B cell (primary cell): ENCODE measurements around the gene ADAMTS10. TPM values are rescaled to one million over a fixed set of nuclear protein-coding genes. Genes with fewer than 3 reads are reported as not detected.

Source experiments
- ATAC-seq: fragments of 200-7000 bp; cut with Tn5 transposase; one replicate; pipeline ENCODE4 v1.10.0; 2021; ENCODE audit warnings: low read depth, mild to moderate bottlenecking, moderate number of reproducible peaks, moderate library complexity
- CTCF ChIA-PET: fragments of 350-600 bp; sonication (Branson Sonifier 250); formaldehyde crosslinking; loops from one replicate; lab custom pipeline; 2021; ENCODE audit warnings: antibody characterized with exemption, inconsistent platforms; lab: Charles Lee
- POLR2A ChIA-PET: fragments of 350-600 bp; sonication (Branson Sonifier 250); formaldehyde crosslinking; loops from one replicate; lab custom pipeline; 2021; ENCODE audit warnings: antibody characterized with exemption; lab: Charles Lee
- DNase-seq: peaks from one replicate; pipeline ENCODE4 v3.0.0; 2013
- H2AFZ ChIP-seq: 2 replicates; pipeline ENCODE4 v1.6.1; 2012; ENCODE audit warnings: mild to moderate bottlenecking, low read depth, low read length; ENCODE audit not compliant: insufficient read depth, poor library complexity, severe bottlenecking
- H3K27ac ChIP-seq, 2 donors: 1 replicate in 1 of 2; 2 replicates in 1 of 2; pipeline ENCODE4 v1.5.1; 2012 to 2013; ENCODE audit warnings: low read length in 2 of 2, mild to moderate bottlenecking in 2 of 2, moderate library complexity in 1 of 2
- H3K27me3 ChIP-seq, 4 experiments: fragments of 200-600 bp in 1 of 4; sonication (generic) in 1 of 4; replicated peaks in 1 of 4; 1 replicate in 2 of 4; 2 replicates in 2 of 4; pipeline versions ENCODE4 v1.6.1 to v1.7.0; 2013 to 2016; ENCODE audit warnings: low read length in 3 of 4, mild to moderate bottlenecking in 2 of 4, mixed read lengths in 1 of 4, moderate library complexity in 1 of 4; ENCODE audit not compliant: insufficient read depth in 4 of 4, control insufficient read depth in 3 of 4; ENCODE audit errors: control extremely low read depth in 1 of 4
- H3K36me3 ChIP-seq, 2 experiments: replicated peaks in 1 of 2; 1 replicate in 1 of 2; 2 replicates in 1 of 2; pipeline versions ENCODE4 v1.6.1 to v1.7.1; 2013; ENCODE audit warnings: low read length in 1 of 2; ENCODE audit not compliant: insufficient read depth in 2 of 2, control insufficient read depth in 1 of 2; ENCODE audit errors: control extremely low read depth in 1 of 2, extremely low read depth in 1 of 2
- H3K4me1 ChIP-seq, 2 donors: fragments of 200-600 bp in 1 of 2; sonication (generic) in 1 of 2; 1 replicate in 1 of 2; 2 replicates in 1 of 2; pipeline versions ENCODE4 v1.5.1 to v1.6.1; 2013 to 2017; ENCODE audit warnings: low read length in 2 of 2; ENCODE audit not compliant: control insufficient read depth in 2 of 2, insufficient read depth in 2 of 2
- H3K4me2 ChIP-seq: replicated peaks from 2 replicates; pipeline ENCODE3; 2012; ENCODE audit warnings: mild to moderate bottlenecking, low read depth, low read length; ENCODE audit not compliant: poor library complexity, severe bottlenecking
- H3K4me3 ChIP-seq, 5 experiments: fragments of 200-600 bp in 1 of 5; sonication (generic) in 1 of 5; 1 replicate in 3 of 5; 2 replicates in 2 of 5; pipeline versions ENCODE4 v1.5.1 to v1.7.0; 2011 to 2016; ENCODE audit warnings: low read length in 4 of 5, mild to moderate bottlenecking in 4 of 5, low read depth in 2 of 5, control low read depth in 1 of 5, moderate library complexity in 1 of 5; ENCODE audit not compliant: insufficient read depth in 1 of 5; ENCODE audit errors: control extremely low read depth in 1 of 5, extremely low read depth in 1 of 5
- H3K79me2 ChIP-seq: fragments of 200-600 bp; sonication (generic); one replicate; pipeline ENCODE4 v1.6.0; 2016; ENCODE audit warnings: low read length; ENCODE audit not compliant: control insufficient read depth, insufficient read depth
- H3K9ac ChIP-seq: fragments of 200-600 bp; sonication (generic); 2 replicates; pipeline ENCODE4 v1.6.1; 2017; ENCODE audit warnings: mild to moderate bottlenecking, low read length, moderate library complexity
- H3K9me3 ChIP-seq, 3 donors: one replicate each; pipeline versions ENCODE4 v1.6.1 to v1.7.1; 2013; ENCODE audit warnings: low read length in 2 of 3; ENCODE audit not compliant: control insufficient read depth in 2 of 3, insufficient read depth in 1 of 3; ENCODE audit errors: control extremely low read depth in 1 of 3
- H4K20me1 ChIP-seq: 2 replicates; pipeline ENCODE4 v1.6.0; 2012; ENCODE audit warnings: mild to moderate bottlenecking, low read length; ENCODE audit not compliant: insufficient read depth, control insufficient read depth, poor library complexity, severe bottlenecking
- H3K27ac Mint-ChIP-seq: one replicate; pipeline ENCODE4 v1.8.0; 2021; ENCODE audit warnings: mixed read lengths
- H3K27me3 Mint-ChIP-seq: one replicate; pipeline ENCODE4 v1.8.0; 2021; ENCODE audit warnings: mixed read lengths
- H3K4me1 Mint-ChIP-seq: one replicate; pipeline ENCODE4 v1.8.0; 2021; ENCODE audit warnings: mixed read lengths
- H3K4me3 Mint-ChIP-seq: one replicate; pipeline ENCODE4 v1.8.0; 2021; ENCODE audit warnings: mixed read lengths
- H3K9me3 Mint-ChIP-seq: one replicate; pipeline ENCODE4 v1.8.0; 2022; ENCODE audit warnings: mixed read lengths; ENCODE audit not compliant: insufficient read depth
- CTCF ChIP-seq: fragments of 200-600 bp; IDR thresholded peaks from one replicate; pipeline ENCODE4 v1.8.0; 2022; ENCODE audit warnings: antibody characterized with exemption, mild to moderate bottlenecking
- EZH2 ChIP-seq: IDR thresholded peaks from 2 replicates; pipeline ENCODE4 v1.6.1; 2012; ENCODE audit warnings: borderline replicate concordance, low read depth, mild to moderate bottlenecking, moderate library complexity, low read length; ENCODE audit not compliant: insufficient read depth, poor library complexity, severe bottlenecking
- WGBS: methylation state at CpG from one replicate; pipeline ENCODE4 v1.1.5; 2013; ENCODE audit warnings: missing lambda C conversion rate; ENCODE audit not compliant: insufficient coverage; 5-methylcytosine and 5-hydroxymethylcytosine counted together
- intact Hi-C: fragments of 100-400 bp; cut with micrococcal nuclease; formaldehyde crosslinking; loops from one replicate; pipeline ENCODE4 v1.10.0; 2022
- polyA plus RNA-seq: library from polyadenylated mRNA; depleted of rRNA; stranded (reverse); fragments of >200 nt; gene quantifications from 2 replicates; pipeline ENCODE4 v1.2.3, GENCODE V29; 2012
- total RNA-seq, 2 donors: library from RNA; stranded (reverse); fragments of 120-200 nt in 1 of 2; gene quantifications; 1 replicate in 1 of 2; 2 replicates in 1 of 2; pipeline versions ENCODE4 v1.2.3 to v1.2.4, GENCODE V29; 2013 to 2022

The ADAMTS10 gene
- total and polyA plus RNA-seq, 2 donors (not counting 1 experiment from before 2014, with no cell fraction given), result 0.59 to 1.8 TPM

GRCh38 chr19:8616861-8617260, 6.3 kb upstream of the ADAMTS10 start:
- H2AFZ ChIP-seq, result no peak overlapping the region
- H3K36me3 ChIP-seq, result no peaks in the 10 kb centered on the region
- no peak for TF ChIP-seq CTCF
- no peak for TF ChIP-seq EZH2
- no peak overlapping the region for H3K27ac Mint-ChIP-seq
- ChIA-PET POLR2A (no interaction called here), CTCF (interaction anchor here (1.2 kb wide), 1 partner anchor 24 kb away, joined by 6 read pairs; no protein-coding TSS in a partner anchor)
- H3K27me3 Mint-ChIP-seq, result peaks cover 17% of the 10 kb centered on the region
- peaks cover 0 to 13% (median 0%) of the 10 kb centered on the region in 3 donors for H3K9me3 ChIP-seq
- H3K4me3 ChIP-seq, result no peak overlapping the region
- WGBS, result no CpG with 5 or more reads among the region's 6 CpGs
- no peak overlapping the region for H3K27ac ChIP-seq
- H3K4me1 ChIP-seq, result no peaks in the 10 kb centered on the region
- no peaks in the 10 kb centered on the region for H3K9me3 Mint-ChIP-seq
- DNase-seq, result no peak
- H4K20me1 ChIP-seq, result no peaks in the 10 kb centered on the region
- ATAC-seq, result no peak
- no peak overlapping the region for H3K4me2 ChIP-seq
- no peak overlapping the region for H3K9ac ChIP-seq
- H3K4me1 Mint-ChIP-seq, result peaks cover 4% of the 10 kb centered on the region
- peaks cover 0 to 12% (median 0%) of the 10 kb centered on the region in 4 experiments for H3K27me3 ChIP-seq
- H3K79me2 ChIP-seq, result no peaks in the 10 kb centered on the region
- intact Hi-C loops, result no loop called here
- H3K4me3 Mint-ChIP-seq, result no peak overlapping the region

GRCh38 chr19:8615813-8616596, 5.5 kb upstream of the ADAMTS10 start:
- 35% methylated on average over 20 of the region's 23 CpGs for WGBS
- Mint-ChIP-seq H3K27me3 (peaks cover 17% of the 10 kb centered on the region), H3K9me3 (no peaks in the 10 kb centered on the region), H3K27ac (no peak overlapping the region), H3K4me3 (no peak overlapping the region), H3K4me1 (peaks cover 4% of the 10 kb centered on the region)
- intact Hi-C loops, result no loop called here
- Histone ChIP-seq H3K9ac (no peak overlapping the region), H3K36me3 (no peaks in the 10 kb centered on the region), H3K4me2 (no peak overlapping the region), H3K27ac (no peak overlapping the region), H4K20me1 (no peaks in the 10 kb centered on the region), H3K79me2 (no peaks in the 10 kb centered on the region), H3K27me3 (peaks cover 0 to 8% (median 0%) of the 10 kb centered on the region in 4 experiments), H2AFZ (no peak overlapping the region), H3K9me3 (peaks cover 0 to 16% (median 0%) of the 10 kb centered on the region in 3 donors), H3K4me3 (no peak overlapping the region), H3K4me1 (no peaks in the 10 kb centered on the region)
- ATAC-seq, result no peak
- CTCF ChIA-PET, result interaction anchor here (0.7 to 1.2 kb wide), 2 partner anchors 19 to 23 kb away, joined by 4 to 6 read pairs; no protein-coding TSS in a partner anchor
- POLR2A ChIA-PET, result interaction anchor here (0.6 to 0.7 kb wide), 3 partner anchors 34 to 196 kb away, joined by 3 to 13 read pairs (median 5); no protein-coding TSS in a partner anchor
- TF ChIP-seq EZH2 (no peak), CTCF (peak; percentile 74)
- DNase-seq, result peak; percentile 48
